Ovary (tissue), 3 donors: ENCODE data around the gene URI1.

Experiments
- EP300 ChIP-seq: sonication (generic); formaldehyde crosslinking; IDR thresholded peaks from one replicate; pipeline ENCODE4 v1.6.1; 2017; ENCODE audit warnings: antibody characterized with exemption
- POLR2A ChIP-seq: fragments of 450-650 bp; IDR thresholded peaks from one replicate; pipeline ENCODE4 v1.6.1; 2017; ENCODE audit warnings: antibody characterized with exemption, mild to moderate bottlenecking, moderate library complexity
- TF ChIP-seq, protein P1 (sequence below), 3 donors: fragments of 450-650 bp in 2 of 3; fragments of 200-600 bp in 1 of 3; IDR thresholded peaks; one replicate each; pipeline versions ENCODE4 v1.5.1 to v1.8.0; 2016 to 2022; ENCODE audit warnings: antibody characterized with exemption in 3 of 3, mild to moderate bottlenecking in 1 of 3
- donor health status: DM: no; HTN: no; CAD: no.

DNA sequence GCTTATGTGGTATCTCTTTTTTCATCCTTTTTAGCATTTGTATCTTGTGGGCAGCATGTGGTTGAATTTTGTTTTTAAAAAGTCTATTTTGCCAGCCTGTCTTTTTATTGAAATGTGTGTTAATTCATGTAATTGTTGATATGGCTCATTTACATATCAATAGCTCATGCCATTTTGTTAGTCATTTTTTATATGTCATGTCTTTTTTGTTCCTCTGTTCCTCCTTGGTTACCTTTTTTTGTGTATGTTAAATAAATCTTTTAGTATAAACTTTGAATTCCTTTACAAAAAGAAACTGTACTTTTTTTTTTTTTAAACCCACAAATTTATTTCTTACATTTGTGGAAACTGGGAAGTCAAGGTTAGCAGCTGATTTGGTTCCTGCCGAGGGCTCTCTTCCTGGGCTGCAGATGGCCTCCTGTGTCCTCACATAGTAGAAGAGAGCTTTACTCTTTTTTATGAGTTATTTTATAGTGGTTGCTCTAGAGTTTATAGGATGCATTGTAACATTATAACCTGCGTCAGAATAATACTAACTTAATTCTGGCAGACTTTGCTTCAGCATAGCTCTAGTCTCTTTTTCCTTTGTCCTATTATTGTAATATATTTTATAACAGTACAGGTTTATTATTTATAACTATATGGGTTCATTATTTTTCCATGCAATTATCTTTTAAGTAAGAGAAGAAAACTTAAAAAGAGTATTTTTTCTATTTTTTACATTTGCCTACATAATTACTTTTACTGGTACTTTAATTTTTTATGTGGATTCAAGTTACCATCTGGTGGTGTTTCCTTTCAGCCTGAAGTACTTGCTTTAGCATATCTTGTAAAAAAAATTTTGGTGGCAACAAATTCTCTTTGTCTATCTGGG, 86.3 kb downstream of the URI1 start:
- TF ChIP-seq, protein P1, sequence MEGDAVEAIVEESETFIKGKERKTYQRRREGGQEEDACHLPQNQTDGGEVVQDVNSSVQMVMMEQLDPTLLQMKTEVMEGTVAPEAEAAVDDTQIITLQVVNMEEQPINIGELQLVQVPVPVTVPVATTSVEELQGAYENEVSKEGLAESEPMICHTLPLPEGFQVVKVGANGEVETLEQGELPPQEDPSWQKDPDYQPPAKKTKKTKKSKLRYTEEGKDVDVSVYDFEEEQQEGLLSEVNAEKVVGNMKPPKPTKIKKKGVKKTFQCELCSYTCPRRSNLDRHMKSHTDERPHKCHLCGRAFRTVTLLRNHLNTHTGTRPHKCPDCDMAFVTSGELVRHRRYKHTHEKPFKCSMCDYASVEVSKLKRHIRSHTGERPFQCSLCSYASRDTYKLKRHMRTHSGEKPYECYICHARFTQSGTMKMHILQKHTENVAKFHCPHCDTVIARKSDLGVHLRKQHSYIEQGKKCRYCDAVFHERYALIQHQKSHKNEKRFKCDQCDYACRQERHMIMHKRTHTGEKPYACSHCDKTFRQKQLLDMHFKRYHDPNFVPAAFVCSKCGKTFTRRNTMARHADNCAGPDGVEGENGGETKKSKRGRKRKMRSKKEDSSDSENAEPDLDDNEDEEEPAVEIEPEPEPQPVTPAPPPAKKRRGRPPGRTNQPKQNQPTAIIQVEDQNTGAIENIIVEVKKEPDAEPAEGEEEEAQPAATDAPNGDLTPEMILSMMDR (IDR thresholded peaks at IDR 0.05) = no peak
- no peak for TF ChIP-seq POLR2A
- no peak for TF ChIP-seq EP300
